Activated T-cell treated with anti-CD3 and anti-CD28 coated beads for 48 hours (primary cell): ENCODE results near the gene TSLP.

Experiments
- DNase-seq: peaks from one replicate; pipeline ENCODE4 v3.0.0-alpha.2; 2020; ENCODE audit warnings: low read depth

The TSLP gene

GRCh38 chr5:111071413-111071812, at the start of gene TSLP:
Gene TSLP (plus strand): TSS chr5:111071713. CDS start chr5:111071891, 178 bp downstream.
- no peak for DNase-seq

- DNase-seq, result no peak
These were observed 49.2 kb upstream of the TSLP start for GRCh38 chr5:111022301-111022700.

- DNase-seq, result no peak
These were observed 42.6 kb upstream of the TSLP start for GRCh38 chr5:111028865-111029264.

GRCh38 chr5:111043712-111044506, 27.6 kb upstream of the TSLP start:
- no peak for DNase-seq

GRCh38 chr5:111058064-111058463, 13.4 kb upstream of the TSLP start:
- no peak for DNase-seq

GRCh38 chr5:111060169-111060568, 11.3 kb upstream of the TSLP start:
- no peak for DNase-seq

GRCh38 chr5:111061618-111062017, 9.9 kb upstream of the TSLP start:
- DNase-seq, result no peak

- no peak for DNase-seq
These were observed 7.7 kb upstream of the TSLP start for GRCh38 chr5:111063709-111064322.

- DNase-seq, result no peak
These were observed 5.1 kb upstream of the TSLP start for GRCh38 chr5:111066261-111066938.

- DNase-seq, result no peak
These were observed 3.3 kb upstream of the TSLP start for GRCh38 chr5:111068213-111068612.

GRCh38 chr5:111069839-111070238, 1.7 kb upstream of the TSLP start:
- DNase-seq, result no peak

GRCh38 chr5:111070272-111071134, 1.0 kb upstream of the TSLP start:
- DNase-seq, result peak; percentile 33

- peak; percentile 54 for DNase-seq
These were observed 1.6 kb downstream of the TSLP start for GRCh38 chr5:111072949-111073682.

- DNase-seq, result no peak
These were observed 2.7 kb downstream of the TSLP start for GRCh38 chr5:111074244-111074643.

GRCh38 chr5:111075520-111075919, 4.0 kb downstream of the TSLP start:
- no peak for DNase-seq

GRCh38 chr5:111076091-111076490, 4.6 kb downstream of the TSLP start:
- no peak for DNase-seq

GRCh38 chr5:111077678-111078077, 6.2 kb downstream of the TSLP start:
- DNase-seq, result no peak

GRCh38 chr5:111079846-111080245, 8.3 kb downstream of the TSLP start:
- no peak for DNase-seq

- no peak for DNase-seq
These were observed 11.8 kb downstream of the TSLP start for GRCh38 chr5:111083323-111083722.

- peak; percentile 87 for DNase-seq
These were observed 20.7 kb downstream of the TSLP start, which contains the start of gene WDR36 for GRCh38 chr5:111092062-111092853. Gene WDR36 (plus strand): TSS chr5:111092348. CDS start chr5:111092457, 109 bp downstream.
